ENCODE data around the gene RBFOX1.
"Not testable (repeated sequence)": the region's sequence is repeated elsewhere in the genome, so short reads cannot be mapped to it uniquely, and the experiment has no call there.

The RBFOX1 gene

DNA sequence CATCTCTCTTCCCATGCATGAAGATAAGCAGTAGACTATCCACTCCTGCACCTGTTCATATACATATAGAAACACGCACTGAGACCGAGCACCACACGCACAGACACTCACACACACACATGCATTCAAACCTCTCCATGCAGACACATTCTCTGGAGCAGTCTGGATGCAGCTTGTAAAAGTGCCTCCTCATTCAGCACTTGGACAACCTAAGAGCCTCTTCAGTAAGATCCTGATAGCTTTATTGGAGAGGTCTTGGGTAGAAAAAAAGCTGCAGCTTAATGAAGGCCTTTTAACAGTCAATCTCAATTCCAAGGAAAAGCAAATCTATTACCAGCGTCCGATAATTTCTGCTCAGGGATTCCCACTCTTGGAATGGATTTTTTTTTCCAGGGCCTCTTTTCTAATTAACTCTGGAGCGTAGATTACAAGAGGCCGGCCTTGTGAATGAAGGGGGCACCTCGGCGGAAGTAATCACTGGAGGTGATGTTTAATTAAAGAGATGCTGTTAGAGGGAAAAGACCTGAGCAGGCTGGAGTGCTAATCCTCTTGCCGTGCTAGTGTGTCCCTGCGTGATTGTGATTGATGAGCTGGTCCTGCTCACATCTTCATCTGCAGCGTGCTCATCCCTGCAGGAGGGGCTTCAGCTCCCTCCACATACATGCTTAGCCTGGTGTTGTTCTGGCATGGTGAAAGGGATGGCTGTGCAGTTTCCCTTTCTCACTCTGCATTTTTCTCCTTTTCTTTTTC lies 155.1 kb downstream of the RBFOX1 start:
- DNase-seq = no peak

DNA sequence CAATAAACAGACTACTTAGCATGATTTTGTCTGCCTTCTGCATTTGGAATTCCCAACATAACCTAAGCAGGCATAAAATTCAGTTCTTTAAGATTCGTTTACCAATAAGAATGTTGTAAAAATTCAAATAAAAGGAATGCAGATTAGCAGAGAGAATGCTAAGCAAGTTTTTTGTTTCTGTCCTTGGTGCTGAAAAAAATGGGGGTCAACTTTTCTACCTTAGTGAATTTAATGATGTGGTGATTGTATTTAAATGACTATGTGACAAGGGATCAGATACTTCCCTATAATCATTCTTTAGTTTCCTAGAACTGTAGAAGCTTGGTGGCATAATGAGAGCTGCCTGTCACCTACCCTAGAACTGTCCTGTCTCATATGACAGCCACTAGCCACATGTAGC lies 159.5 kb downstream of the RBFOX1 start:
- no peak for DNase-seq

DNA sequence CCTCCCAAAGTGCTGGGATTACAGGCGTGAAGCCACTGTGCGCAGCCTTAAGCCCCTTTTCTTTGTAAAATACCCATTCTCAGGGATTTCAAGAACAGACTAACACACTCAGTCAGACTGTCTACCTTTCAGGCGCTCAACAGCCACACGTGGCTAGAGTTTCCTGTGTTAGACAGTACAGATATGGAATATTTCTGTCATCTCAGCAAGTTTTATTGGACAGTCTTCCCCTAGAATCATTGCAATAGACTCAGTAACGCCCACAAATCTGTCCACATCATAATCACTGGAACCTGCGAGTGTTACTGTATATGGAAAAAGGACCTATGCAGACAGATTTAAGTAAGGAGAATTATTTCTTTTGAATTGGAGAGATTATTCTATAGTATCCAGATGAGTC lies 160.5 kb downstream of the RBFOX1 start:
- DNase-seq = no peak

DNA sequence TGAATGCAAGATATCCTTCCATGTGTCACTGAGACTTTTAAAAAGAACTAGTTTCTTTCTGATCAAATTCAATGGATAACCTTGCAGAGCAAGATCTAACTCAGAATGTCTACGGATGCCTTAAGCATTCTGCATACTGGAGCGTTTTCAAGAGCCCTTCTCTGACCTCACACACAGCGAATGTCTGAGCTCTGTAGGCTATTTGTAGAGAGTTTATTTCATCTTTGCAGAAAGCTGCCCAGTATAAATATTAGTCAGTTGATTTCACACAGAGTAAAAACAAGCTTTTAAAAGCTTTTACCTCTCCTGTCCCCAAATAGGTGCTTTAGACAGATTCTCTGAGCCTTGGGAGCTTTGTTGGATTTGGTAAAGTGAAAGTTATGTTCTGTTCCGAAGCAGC lies 165.0 kb downstream of the RBFOX1 start:
- no peak for DNase-seq

DNA sequence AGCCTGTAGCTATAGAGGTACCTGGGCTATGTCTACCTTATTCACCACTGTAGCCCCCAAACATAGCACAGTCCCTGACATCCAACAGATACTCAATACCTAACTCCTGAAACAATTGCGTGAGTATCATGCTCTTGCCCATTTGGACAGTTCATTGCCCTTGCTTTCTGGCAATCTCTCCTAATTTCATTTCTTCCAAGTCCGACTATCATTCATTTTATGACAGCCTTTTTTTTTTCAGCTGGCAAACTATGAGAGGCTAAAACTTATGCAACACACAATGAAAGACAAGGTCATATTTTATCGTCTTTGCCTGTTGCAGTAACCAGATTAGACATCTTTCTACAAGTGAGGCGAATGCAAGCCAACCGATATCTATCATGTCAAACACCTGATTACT lies 169.2 kb downstream of the RBFOX1 start:
- no peak for DNase-seq

DNA sequence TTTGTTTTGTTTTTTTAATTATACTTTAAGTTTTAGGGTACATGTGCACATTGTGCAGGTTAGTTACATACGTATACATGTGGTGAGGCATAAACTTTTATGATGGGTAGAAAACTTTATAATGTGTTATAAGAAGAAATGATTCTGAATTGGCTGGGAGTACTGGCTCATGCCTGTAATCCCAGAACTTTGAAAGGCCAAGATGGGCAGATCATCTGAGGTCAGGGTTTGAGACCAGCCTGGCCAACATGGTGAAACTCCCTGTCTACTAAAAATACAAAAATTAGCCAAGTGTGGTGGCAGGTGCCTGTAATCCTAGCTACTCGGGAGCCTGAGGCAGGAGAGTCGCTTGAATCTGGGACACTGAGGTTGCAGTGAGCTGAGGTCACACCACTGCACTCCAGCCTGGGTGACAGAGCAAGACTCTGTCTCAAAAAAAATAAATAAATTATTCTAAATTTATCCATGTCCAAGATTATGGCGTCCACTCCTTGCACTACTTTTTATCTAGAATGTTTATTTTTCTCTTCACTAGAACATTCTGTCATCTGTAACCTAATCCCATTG lies 170.0 kb downstream of the RBFOX1 start:
- not testable (repeated sequence) for DNase-seq

DNA sequence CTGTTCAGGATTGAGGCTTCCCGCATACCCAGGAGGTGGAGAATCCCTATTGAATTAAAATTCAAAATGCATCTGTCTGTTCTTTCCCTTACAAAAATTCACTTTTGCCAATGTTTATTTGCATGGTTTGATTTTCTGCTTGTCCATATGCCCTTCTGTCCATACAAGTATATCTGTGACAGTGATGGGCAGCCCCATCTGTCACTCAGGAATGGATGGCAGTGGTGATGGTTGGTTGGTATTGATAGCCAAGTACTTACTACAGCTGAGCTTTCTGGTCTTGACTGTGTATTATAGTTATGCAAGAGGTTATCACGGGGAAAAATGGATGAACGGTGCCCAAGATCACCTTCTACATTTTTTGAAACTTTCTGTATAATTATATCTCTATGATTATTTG lies 171.0 kb downstream of the RBFOX1 start:
- no peak for DNase-seq

DNA sequence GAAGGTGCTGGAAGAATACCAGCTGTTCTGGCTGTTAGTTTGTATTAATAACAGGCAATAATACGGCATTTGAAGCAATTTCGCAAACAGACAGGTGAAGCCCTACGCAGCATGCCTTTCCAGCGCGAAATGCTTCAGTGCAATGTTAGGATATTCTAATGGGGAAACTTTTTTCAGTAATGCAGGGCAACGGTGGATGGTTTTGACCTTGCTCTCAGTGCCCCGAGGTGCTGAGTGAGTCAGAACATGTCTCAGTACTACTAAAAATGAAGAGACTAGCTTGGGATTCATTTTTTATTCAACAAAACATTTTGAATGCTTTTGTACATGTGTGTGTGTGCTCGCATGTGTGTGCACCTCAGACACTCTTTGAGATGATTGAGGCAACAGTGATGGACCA lies 172.2 kb downstream of the RBFOX1 start:
- no peak for DNase-seq

DNA sequence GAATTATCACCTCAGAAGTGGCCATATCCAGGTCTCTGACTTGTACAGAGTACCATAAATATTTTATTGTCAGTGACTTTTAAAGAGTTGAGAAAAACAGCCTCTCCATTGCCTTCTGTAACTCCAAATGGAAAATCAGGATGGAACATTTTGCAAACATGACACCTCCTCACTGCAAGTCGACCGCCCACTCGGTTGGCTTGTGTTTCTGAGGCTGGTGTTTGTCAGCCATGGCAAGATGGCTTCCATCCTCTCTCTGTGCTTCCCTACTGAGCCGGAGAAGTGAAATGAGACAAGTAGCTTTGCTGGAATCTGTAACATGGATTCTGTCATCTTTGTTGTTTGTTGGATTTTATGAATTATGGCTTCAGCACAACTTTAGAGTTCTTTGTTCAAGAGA lies 172.8 kb downstream of the RBFOX1 start:
- no peak for DNase-seq

DNA sequence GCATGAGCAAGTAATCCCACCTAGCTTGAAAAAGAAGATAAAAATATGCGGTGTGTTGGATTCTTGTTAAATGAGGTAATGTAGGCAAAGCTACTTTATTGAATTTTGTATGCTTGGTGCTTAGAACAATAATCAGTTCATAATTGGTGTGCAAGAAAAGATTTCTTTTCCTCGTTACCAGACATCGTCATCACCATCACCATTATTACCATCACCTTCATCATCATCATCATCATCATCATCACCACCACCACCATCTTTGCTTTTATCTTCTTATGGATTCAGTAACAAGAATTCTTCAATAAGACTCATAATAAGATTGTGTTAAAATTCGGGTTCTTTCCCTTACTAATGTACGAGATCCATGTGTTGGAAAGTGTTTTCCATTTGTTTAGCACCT lies 173.7 kb downstream of the RBFOX1 start:
- DNase-seq = no peak

DNA sequence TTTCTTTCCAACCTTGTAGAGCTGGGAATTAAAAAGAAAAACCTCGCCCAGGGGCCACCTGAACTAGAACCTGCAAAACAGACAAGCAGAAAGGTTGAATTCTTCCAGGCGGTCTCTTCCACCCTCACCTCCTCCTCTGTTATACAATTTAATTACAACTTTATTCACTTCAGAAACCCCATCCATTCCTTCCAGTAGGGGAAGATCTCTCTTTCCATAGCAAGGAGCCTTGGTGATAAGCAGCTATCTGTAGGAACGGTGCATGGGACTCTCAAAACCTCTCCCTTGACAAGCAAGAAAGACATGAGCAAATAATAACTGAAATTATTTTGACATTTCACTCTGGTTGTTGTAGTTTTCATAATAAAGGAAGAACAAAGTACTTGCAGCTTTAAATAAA lies 176.0 kb downstream of the RBFOX1 start:
- DNase-seq = no peak

DNA sequence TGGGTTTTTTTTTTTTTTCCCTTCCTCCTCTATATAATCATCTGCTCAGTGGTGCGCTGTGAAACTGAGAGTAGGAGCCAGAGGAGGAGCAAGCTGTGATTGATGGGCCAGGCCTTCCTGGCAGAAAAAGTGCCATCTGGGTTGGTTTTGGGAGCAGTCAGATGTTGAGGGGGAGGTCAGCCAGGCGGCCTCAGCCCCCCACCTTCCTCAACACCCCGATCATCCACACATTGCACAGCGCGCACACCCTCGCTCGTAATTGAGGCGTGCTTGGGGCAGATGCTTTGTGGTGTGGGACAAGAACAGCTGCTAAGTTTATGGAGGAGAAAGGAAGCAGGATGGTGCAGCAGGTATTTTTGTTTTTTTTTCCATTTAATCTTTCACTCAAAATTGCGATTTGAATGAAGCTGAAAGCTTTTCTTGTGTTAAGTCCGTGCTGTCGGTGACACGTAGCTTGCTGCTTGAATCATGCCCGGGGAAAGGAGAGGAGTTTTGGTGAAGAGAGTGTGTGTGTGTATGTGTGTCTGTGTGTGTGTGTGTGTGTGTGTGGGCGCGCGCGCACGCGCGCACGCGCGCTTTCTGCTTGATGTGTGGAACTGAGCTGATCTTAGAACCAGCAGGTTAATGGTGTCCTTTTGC lies 177.4 kb downstream of the RBFOX1 start:
- no peak for DNase-seq

DNA sequence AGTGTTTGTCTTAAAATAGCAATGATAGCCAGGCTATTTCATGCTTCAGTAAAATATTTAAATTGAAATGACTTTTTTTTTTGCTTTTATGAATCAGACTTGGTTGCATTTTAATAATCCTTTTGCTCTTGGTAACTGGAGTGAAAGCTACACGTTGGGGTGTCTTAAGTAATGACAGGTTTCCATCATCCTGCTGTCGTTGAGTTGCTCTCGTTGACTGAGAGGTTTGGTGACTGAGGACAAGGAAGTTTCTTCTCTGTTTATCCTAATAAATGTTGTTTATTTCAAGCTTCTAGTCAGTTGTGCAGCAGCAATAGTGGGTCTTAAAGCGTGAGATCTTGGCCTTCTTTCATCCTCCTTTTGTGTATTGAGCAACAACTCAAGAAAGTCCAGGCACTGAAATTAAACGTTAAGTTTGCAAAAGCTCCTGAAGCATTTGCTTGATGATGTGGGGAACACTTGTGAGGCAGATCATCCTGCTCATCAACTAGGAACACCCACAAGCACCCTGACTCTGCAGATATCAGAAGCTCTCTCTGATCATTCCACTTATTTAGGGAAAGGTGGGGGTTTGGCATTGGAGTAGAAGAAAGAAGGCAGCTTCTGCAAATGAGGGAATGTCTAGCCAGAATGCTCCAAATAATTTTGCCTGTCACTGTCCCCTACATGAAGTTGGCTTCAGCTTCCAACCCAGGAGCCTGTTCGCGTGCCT lies 179.1 kb downstream of the RBFOX1 start:
- no peak for DNase-seq

DNA sequence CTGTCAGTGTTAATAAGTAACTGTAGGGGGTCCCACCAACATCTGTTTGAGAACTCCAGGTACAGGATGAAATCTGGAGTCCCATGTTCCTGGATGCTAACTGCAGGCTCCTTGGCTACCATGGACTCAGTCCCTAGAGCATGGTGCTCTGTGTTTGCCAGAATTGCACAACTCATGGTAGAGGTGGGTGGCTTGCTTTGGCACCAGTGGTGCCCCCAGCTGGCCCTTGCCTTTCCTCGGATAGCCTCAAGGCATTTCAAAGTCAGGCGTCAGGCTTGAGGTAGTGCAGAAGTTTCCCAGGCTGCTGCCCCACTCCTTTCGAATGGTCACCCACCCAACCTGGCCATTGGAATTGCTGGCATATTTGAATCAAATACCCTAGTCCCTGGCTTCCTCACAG lies 179.9 kb downstream of the RBFOX1 start:
- no peak for DNase-seq

DNA sequence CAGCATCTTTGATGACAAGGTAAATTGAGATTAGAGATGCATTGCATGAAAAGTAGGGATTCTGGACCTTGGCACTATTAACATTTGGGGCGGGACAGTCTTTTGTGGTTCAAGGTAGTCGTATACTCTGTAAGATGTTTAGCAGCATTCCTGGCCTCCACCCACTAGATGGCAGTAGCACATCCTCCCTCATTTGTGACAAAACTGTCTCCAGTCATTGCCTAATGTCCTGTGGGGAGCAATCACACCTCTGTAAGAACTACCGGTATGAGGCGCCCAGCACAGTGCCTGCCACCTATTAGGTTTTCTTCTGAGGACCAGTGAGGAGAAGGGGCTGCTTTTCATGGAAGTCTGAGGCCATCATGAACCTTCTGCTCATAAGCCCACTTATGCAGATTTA lies 180.8 kb downstream of the RBFOX1 start:
- DNase-seq = no peak

DNA sequence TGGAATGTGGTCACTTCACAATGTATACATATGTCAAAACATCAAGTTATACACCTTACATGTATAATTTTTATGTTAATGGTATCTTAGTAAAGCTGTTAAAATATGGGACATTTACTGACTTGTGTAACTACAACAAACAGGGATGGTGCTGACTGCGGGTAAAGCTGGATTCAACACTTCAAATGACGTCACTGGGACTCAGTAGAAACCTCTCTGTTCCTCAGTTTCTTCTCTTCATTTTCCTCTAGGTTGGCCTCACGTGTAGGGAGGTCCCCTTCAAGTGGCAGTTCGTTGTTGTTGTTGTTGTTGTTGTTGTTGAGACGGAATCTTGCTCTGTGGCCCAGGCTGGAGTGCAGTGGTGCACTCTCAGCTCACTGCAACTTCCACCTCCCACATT lies 182.9 kb downstream of the RBFOX1 start:
- no peak for DNase-seq

DNA sequence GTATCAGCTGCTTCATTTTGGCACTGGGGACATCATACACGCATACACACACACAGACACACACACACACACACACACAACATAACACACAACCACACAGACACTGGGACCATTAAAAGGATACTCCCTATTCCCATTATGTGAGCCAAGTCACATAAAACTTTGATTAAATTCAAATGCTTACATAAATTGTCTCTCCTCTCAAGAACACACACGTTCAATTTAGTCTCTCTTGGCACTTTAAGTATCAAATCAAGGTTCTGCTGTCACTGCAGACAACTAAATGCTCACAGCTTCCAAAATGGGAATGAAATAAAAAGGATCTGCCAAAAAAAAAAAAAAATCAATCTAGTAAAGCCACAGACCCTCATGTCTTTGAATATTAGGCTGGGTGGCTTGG lies 184.9 kb downstream of the RBFOX1 start:
- no peak for DNase-seq

DNA sequence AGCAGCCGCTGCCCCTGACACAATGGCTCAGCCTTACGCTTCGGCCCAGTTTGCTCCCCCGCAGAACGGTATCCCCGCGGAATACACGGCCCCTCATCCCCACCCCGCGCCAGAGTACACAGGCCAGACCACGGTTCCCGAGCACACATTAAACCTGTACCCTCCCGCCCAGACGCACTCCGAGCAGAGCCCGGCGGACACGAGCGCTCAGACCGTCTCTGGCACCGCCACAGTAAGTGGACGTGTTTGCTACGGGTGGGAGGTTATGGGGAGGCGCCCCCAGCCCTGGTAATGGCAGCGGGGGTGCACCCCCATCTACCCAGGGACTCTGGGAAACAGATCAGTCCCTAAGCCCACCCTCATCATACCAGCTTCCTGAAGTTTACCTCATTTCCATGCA lies 185.5 kb downstream of the RBFOX1 start:
- no peak for DNase-seq

DNA sequence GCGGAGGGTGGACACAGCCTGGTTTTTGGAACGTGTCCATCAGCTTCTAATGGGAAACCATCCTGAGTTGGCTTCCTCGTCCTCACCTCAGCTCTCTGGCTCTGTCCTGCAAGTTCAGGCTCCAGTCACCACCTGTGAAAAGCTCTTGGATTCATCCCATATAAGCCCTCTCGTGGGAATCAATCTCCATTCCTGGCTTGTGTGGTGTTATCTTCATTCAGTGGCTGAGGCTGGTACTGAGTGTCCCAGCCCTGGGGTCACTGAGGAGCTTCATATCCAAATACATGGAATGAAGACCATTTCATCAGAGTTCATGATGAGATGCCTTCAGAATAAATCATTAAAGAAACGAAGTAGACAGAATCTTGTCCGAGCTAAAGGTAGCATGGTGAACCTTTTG lies 189.2 kb downstream of the RBFOX1 start:
- no peak for DNase-seq

DNA sequence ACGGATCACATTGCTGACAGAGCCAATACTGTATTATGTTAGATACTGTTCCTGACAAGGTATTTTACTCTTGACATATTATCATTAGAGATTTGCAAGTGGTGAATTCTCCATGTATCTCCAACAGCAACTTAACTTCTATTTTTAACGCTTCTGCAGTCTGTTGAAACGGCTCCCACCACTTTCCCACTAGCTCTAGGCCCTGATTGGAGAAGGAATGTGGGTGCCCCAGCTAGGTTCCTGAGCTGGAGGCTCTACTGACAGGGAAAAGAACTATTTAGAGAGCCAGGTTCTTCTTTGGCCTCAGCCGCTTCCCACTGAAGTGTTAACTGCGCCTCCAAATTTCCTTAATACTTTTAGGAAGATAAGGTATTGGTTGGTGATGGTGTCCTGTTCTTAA lies 191.8 kb downstream of the RBFOX1 start:
- no peak for DNase-seq

DNA sequence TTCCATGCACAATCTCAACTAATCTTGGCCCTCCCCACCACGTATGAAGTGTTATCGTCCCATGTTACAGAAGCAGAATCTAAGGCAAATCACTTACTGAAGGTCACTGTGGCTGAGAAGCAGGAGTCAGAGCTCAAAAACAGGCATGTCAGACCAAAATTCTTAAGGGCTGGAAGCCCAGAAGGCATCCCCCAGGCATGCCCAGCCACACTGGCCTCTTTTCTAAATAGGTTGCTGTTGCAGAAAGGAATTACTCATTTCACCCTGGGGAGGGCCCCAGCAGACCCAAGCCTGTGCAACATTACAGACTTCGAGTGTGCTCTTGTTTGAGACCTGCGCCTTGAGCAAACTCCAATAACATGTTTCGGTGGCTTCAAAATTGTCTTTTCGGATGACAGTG lies 194.1 kb downstream of the RBFOX1 start:
- DNase-seq = no peak

DNA sequence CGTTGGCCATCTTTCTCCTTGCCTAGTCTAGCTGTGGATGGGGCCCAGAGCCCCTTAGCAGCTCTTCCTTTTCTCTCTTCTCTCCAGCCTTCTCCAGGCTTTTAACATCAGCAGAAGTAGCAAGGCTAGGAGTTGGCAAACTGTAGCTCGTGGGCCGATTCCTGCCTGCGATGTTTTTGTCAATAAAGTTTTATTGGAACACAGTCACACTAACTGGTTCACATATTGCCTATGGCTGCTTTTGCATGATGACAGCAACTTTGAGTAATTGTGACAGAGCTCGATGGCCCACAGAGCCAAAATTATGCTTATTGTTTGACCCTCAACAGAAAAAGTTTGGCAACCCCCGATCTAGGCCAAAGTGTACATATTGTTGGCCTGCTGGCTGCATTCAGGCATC lies 199.9 kb downstream of the RBFOX1 start:
- no peak for DNase-seq

DNA sequence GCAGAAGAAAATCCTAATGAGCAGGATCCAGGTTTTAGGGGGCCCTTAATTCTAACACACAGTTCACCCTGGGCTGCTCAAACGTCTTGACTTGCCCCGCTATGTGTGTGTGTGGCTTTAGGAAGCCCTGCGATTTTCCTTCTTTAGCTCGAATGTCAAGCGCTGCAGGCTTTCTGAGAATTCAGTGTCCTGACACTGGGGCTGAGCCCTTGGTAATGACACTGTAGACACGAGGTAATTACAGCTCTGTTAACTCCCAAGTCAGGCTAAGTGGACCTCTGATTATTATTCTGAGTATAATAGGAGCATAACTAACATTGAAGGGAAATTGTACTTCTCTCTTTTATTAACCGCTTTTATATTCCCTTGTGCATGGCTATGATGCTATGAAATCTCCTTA lies 202.1 kb downstream of the RBFOX1 start:
- DNase-seq = no peak

DNA sequence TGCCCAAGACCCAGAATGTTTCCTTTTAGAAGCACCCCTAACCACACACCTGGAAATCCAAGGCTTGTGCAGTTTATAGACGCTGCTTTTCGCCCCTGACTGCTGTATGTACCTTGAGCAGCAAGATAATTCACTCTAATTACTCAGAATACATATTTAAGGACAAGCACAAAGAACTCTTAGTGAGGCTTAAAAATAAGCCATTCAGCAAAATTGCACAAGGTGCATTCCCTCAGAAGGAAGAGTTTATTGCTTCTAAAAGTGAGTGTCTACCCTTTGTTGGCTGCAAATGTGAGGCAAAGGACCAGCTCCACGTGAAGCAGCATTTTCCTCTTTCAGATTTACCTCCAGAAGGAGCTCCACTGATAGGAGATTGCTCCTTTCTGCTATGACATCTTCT lies 208.4 kb downstream of the RBFOX1 start:
- no peak for DNase-seq

All from activated CD8-positive, alpha-beta memory T cell treated with anti-CD3 and anti-CD28 coated beads, Interleukin-2, amount 50 U/mL, for 48 hours (primary cell).